CD14-positive monocyte (primary cell): ENCODE data around the gene PKHD1. TPM values are rescaled to one million over a fixed set of nuclear protein-coding genes. Genes with fewer than 3 reads are reported as not detected.

Experiments
- DNase-seq, 3 donors: peaks; one replicate each; pipeline ENCODE4 v3.0.0-alpha.2; 2011 to 2022
- H2AFZ ChIP-seq: 2 replicates; pipeline ENCODE4 v1.6.0; 2012; ENCODE audit warnings: mild to moderate bottlenecking, low read depth, low read length, inconsistent platforms; ENCODE audit not compliant: insufficient read depth, poor library complexity, severe bottlenecking
- H3K27ac ChIP-seq, 2 donors: 1 replicate in 1 of 2; 2 replicates in 1 of 2; pipeline ENCODE4 v1.5.1; 2012 to 2013; ENCODE audit warnings: low read length in 2 of 2, control low read depth in 1 of 2, inconsistent platforms in 1 of 2, low read depth in 1 of 2, mild to moderate bottlenecking in 1 of 2
- H3K27me3 ChIP-seq, 2 donors: one replicate each; pipeline versions ENCODE4 v1.6.0 to v1.6.1; 2011 to 2013; ENCODE audit warnings: low read length in 2 of 2; ENCODE audit not compliant: control insufficient read depth in 2 of 2, insufficient read depth in 2 of 2
- H3K36me3 ChIP-seq, 2 donors: replicated peaks in 1 of 2; 1 replicate in 1 of 2; 2 replicates in 1 of 2; pipeline versions ENCODE4 v1.5.1 to v1.6.1; 2012 to 2013; ENCODE audit warnings: low read length in 2 of 2, control low read depth in 1 of 2, inconsistent platforms in 1 of 2, mild to moderate bottlenecking in 1 of 2; ENCODE audit not compliant: insufficient read depth in 2 of 2, control insufficient read depth in 1 of 2
- H3K4me1 ChIP-seq, 2 donors: 1 replicate in 1 of 2; 2 replicates in 1 of 2; pipeline versions ENCODE4 v1.5.1 to v1.6.1; 2012 to 2013; ENCODE audit warnings: low read length in 2 of 2, control low read depth in 1 of 2, inconsistent platforms in 1 of 2, mild to moderate bottlenecking in 1 of 2, moderate library complexity in 1 of 2; ENCODE audit not compliant: insufficient read depth in 2 of 2, control insufficient read depth in 1 of 2
- H3K4me2 ChIP-seq: replicated peaks from 2 replicates; pipeline ENCODE3; 2012; ENCODE audit warnings: low read length, moderate library complexity, mild to moderate bottlenecking; ENCODE audit not compliant: poor library complexity, severe bottlenecking; ENCODE audit errors: extremely low read depth
- H3K4me3 ChIP-seq, 3 experiments: fragments of 200-600 bp in 1 of 3; sonication (generic) in 1 of 3; replicated peaks in 1 of 3; 1 replicate in 2 of 3; 2 replicates in 1 of 3; pipeline ENCODE4 v1.5.1; 2011 to 2013; ENCODE audit warnings: low read length in 3 of 3, mild to moderate bottlenecking in 3 of 3, control low read depth in 2 of 3, low read depth in 2 of 3, inconsistent platforms in 1 of 3, moderate library complexity in 1 of 3
- H3K79me2 ChIP-seq: 2 replicates; pipeline ENCODE4 v1.6.0; 2012; ENCODE audit warnings: mild to moderate bottlenecking, control low read depth, inconsistent platforms, low read length, moderate library complexity; ENCODE audit not compliant: insufficient read depth
- H3K9ac ChIP-seq: 2 replicates; pipeline ENCODE4 v1.6.0; 2017; ENCODE audit warnings: low read length, mild to moderate bottlenecking; ENCODE audit not compliant: insufficient read depth, poor library complexity, severe bottlenecking
- H3K9me3 ChIP-seq, 2 donors: replicated peaks in 1 of 2; 1 replicate in 1 of 2; 2 replicates in 1 of 2; pipeline versions ENCODE4 v1.5.1 to v1.6.1; 2012 to 2013; ENCODE audit warnings: low read length in 2 of 2, control low read depth in 1 of 2; ENCODE audit not compliant: control insufficient read depth in 1 of 2, insufficient read depth in 1 of 2
- H4K20me1 ChIP-seq: 2 replicates; pipeline ENCODE4 v1.6.0; 2012; ENCODE audit warnings: mild to moderate bottlenecking, low read length, control low read depth, moderate library complexity; ENCODE audit not compliant: insufficient read depth
- H3K27ac Mint-ChIP-seq, 7 donors: one replicate each; pipeline ENCODE4 v1.8.0; 2020; ENCODE audit warnings: mild to moderate bottlenecking in 7 of 7, mixed read lengths in 7 of 7, moderate library complexity in 6 of 7, inconsistent platforms in 2 of 7
- H3K27me3 Mint-ChIP-seq, 3 donors: one replicate each; pipeline ENCODE4 v1.8.0; 2021 to 2022; ENCODE audit warnings: low read depth in 3 of 3, mild to moderate bottlenecking in 3 of 3, mixed read lengths in 3 of 3, moderate library complexity in 3 of 3, inconsistent platforms in 1 of 3
- H3K36me3 Mint-ChIP-seq, 2 donors: one replicate each; pipeline ENCODE4 v1.8.0; 2020; ENCODE audit warnings: mixed read lengths in 2 of 2, inconsistent platforms in 1 of 2, mild to moderate bottlenecking in 1 of 2
- H3K4me1 Mint-ChIP-seq: one replicate; pipeline ENCODE4 v1.8.0; 2020; ENCODE audit warnings: mild to moderate bottlenecking, mixed read lengths
- H3K4me3 Mint-ChIP-seq, 2 donors: one replicate each; pipeline ENCODE4 v1.8.0; 2020; ENCODE audit warnings: mild to moderate bottlenecking in 2 of 2, mixed read lengths in 2 of 2, moderate library complexity in 1 of 2
- H3K9me3 Mint-ChIP-seq, 7 donors: one replicate each; pipeline ENCODE4 v1.8.0; 2020 to 2022; ENCODE audit warnings: mixed read lengths in 7 of 7, mild to moderate bottlenecking in 6 of 7, moderate library complexity in 6 of 7, inconsistent platforms in 2 of 7
- CTCF ChIP-seq: fragments of 200-600 bp; IDR thresholded peaks from one replicate; pipeline ENCODE4 v1.8.0; 2022; ENCODE audit warnings: antibody characterized with exemption, mild to moderate bottlenecking
- WGBS: methylation state at CpG from one replicate; pipeline ENCODE4 v1.1.5; 2013; ENCODE audit warnings: missing lambda C conversion rate; ENCODE audit not compliant: insufficient coverage; 5-methylcytosine and 5-hydroxymethylcytosine counted together
- intact Hi-C, 2 donors: fragments of 100-400 bp; cut with micrococcal nuclease; formaldehyde crosslinking; loops; one replicate each; pipeline versions ENCODE4 v1.15.0 to v1.15.1; 2023
- polyA plus RNA-seq, 3 donors: library from polyadenylated mRNA; depleted of rRNA in 1 of 3; unstranded in 2 of 3; stranded (reverse) in 1 of 3; fragments of 300-500 nt in 2 of 3; fragments of >200 nt in 1 of 3; fragmentation: Illumina TruSeq in 2 of 3; gene quantifications; 1 replicate in 2 of 3; 2 replicates in 1 of 3; pipeline ENCODE4 v1.2.3, GENCODE V29; 2012 to 2021

PKHD1 gene
- polyA plus RNA-seq, 3 donors = not detected

GRCh38 chr6:51651132-51651817 lies 436.1 kb downstream of the PKHD1 start:
- no peak overlapping the region for H3K27ac Mint-ChIP-seq
- intact Hi-C loops = no loop called here
- no peak overlapping the region for H3K9ac ChIP-seq
- H3K36me3 Mint-ChIP-seq = no peaks in the 10 kb centered on the region
- no peaks in the 10 kb centered on the region for H3K36me3 ChIP-seq
- H3K4me3 Mint-ChIP-seq = no peak overlapping the region
- H3K27me3 Mint-ChIP-seq = no peaks in the 10 kb centered on the region
- no peak overlapping the region for H2AFZ ChIP-seq
- no peaks in the 10 kb centered on the region for H3K4me1 ChIP-seq
- no peak for DNase-seq
- 79% methylated on average over 2 of the region's 9 CpGs for WGBS
- H3K79me2 ChIP-seq = no peaks in the 10 kb centered on the region
- H3K27ac ChIP-seq = no peak overlapping the region
- H3K4me3 ChIP-seq = no peak overlapping the region
- peaks cover 0 to 4% (median 0%) of the 10 kb centered on the region in 7 donors for H3K9me3 Mint-ChIP-seq
- H3K9me3 ChIP-seq = no peaks in the 10 kb centered on the region
- H3K27me3 ChIP-seq = no peaks in the 10 kb centered on the region
- no peaks in the 10 kb centered on the region for H3K4me1 Mint-ChIP-seq
- H4K20me1 ChIP-seq = no peaks in the 10 kb centered on the region
- no peak for TF ChIP-seq CTCF
- no peak overlapping the region for H3K4me2 ChIP-seq

GRCh38 chr6:51648774-51649173 lies 438.6 kb downstream of the PKHD1 start:
- Histone ChIP-seq H3K27me3 (no peaks in the 10 kb centered on the region), H3K4me2 (no peak overlapping the region), H4K20me1 (no peaks in the 10 kb centered on the region), H3K4me3 (no peak overlapping the region), H3K79me2 (no peaks in the 10 kb centered on the region), H3K4me1 (no peaks in the 10 kb centered on the region), H3K36me3 (no peaks in the 10 kb centered on the region), H3K9ac (no peak overlapping the region), H3K27ac (no peak overlapping the region), H3K9me3 (no peaks in the 10 kb centered on the region), H2AFZ (no peak overlapping the region)
- H3K27me3 Mint-ChIP-seq = no peaks in the 10 kb centered on the region
- no peak overlapping the region for H3K4me3 Mint-ChIP-seq
- no peaks in the 10 kb centered on the region for H3K4me1 Mint-ChIP-seq
- no peak overlapping the region for H3K27ac Mint-ChIP-seq
- no peaks in the 10 kb centered on the region for H3K36me3 Mint-ChIP-seq
- no peak for TF ChIP-seq CTCF
- DNase-seq = no peak
- peaks cover 0 to 2% (median 0%) of the 10 kb centered on the region in 7 donors for H3K9me3 Mint-ChIP-seq
- intact Hi-C loops = no loop called here
